Colonic mucosa (tissue), 4 donors: Measurements from ENCODE around the gene OFD1. TPM values are rescaled to one million over a fixed set of nuclear protein-coding genes. Genes with fewer than 3 reads are reported as not detected.

Experiments
- DNase-seq: peaks from one replicate; pipeline ENCODE4 v3.0.0-alpha.2; 2020
- H3K27ac ChIP-seq: fragments of 200-600 bp; one replicate; pipeline ENCODE4 v1.8.0; 2021
- H3K27me3 ChIP-seq: fragments of 200-600 bp; one replicate; pipeline ENCODE4 v1.8.0; 2021
- H3K36me3 ChIP-seq: fragments of 200-600 bp; one replicate; pipeline ENCODE4 v1.8.0; 2021
- H3K4me1 ChIP-seq: fragments of 200-600 bp; one replicate; pipeline ENCODE4 v1.8.0; 2021; ENCODE audit warnings: mild to moderate bottlenecking
- H3K4me3 ChIP-seq: fragments of 200-600 bp; one replicate; pipeline ENCODE4 v1.8.0; 2021
- H3K9ac ChIP-seq, 2 donors: one replicate each; pipeline ENCODE4 v1.7.0; 2013; ENCODE audit warnings: control low read depth in 2 of 2, low read depth in 2 of 2, low read length in 2 of 2
- H3K9me3 ChIP-seq: fragments of 200-600 bp; one replicate; pipeline ENCODE4 v1.8.0; 2021
- CTCF ChIP-seq: fragments of 200-600 bp; IDR thresholded peaks from one replicate; pipeline ENCODE4 v1.8.0; 2022; ENCODE audit warnings: antibody characterized with exemption, mild to moderate bottlenecking
- intact Hi-C: fragments of 100-400 bp; cut with DNase I; formaldehyde crosslinking; loops from one replicate; pipeline ENCODE4 v1.14.1; 2022
- total RNA-seq, 2 donors: library from RNA; stranded (reverse); fragmentation: NEBNext Ultra II Directional in 1 of 2; extraction: Animal tissue kit (Norgen Biotek cat#: 25700) in 1 of 2; gene quantifications; one replicate each; pipeline ENCODE4 v1.2.1, GENCODE V29; 2021
- donor health status: healthy.
- donor health status: DM: no; HTN: no; CAD: no.
- donor health status: DM: no; HTN: no; CAD: no.

OFD1 gene
- total RNA-seq, 2 donors from 2014 or later: 29.9 to 35.5 TPM

- no peaks in the 10 kb centered on the region for H3K9me3 ChIP-seq
- DNase-seq: no peak
- H3K36me3 ChIP-seq: no peaks in the 10 kb centered on the region
- no peaks in the 10 kb centered on the region for H3K4me1 ChIP-seq
- H3K4me3 ChIP-seq: no peak overlapping the region
- intact Hi-C loops: no loop called here
- H3K27me3 ChIP-seq: peaks cover 1% of the 10 kb centered on the region
- no peak overlapping the region for H3K9ac ChIP-seq
- TF ChIP-seq CTCF: no peak
- H3K27ac ChIP-seq: no peak overlapping the region
These were observed 40.2 kb upstream of the OFD1 start for GRCh38 chrX:13694359-13694758.

- no peak overlapping the region for H3K9ac ChIP-seq
- intact Hi-C loops: no loop called here
- no peaks in the 10 kb centered on the region for H3K36me3 ChIP-seq
- H3K9me3 ChIP-seq: no peaks in the 10 kb centered on the region
- TF ChIP-seq CTCF: no peak
- no peaks in the 10 kb centered on the region for H3K27me3 ChIP-seq
- no peak overlapping the region for H3K27ac ChIP-seq
- H3K4me3 ChIP-seq: no peak overlapping the region
- DNase-seq: no peak
- peaks cover 4% of the 10 kb centered on the region for H3K4me1 ChIP-seq
These were observed 39.6 kb upstream of the OFD1 start for GRCh38 chrX:13694983-13695382.

GRCh38 chrX:13695601-13696115 is 38.9 kb upstream of the OFD1 start:
- no peak overlapping the region for H3K4me3 ChIP-seq
- peaks cover 4% of the 10 kb centered on the region for H3K4me1 ChIP-seq
- no peak for DNase-seq

GRCh38 chrX:13697455-13697854 is 37.1 kb upstream of the OFD1 start:
- H3K27ac ChIP-seq: no peak overlapping the region
- H3K4me1 ChIP-seq: peaks cover 4% of the 10 kb centered on the region
- H3K9me3 ChIP-seq: no peaks in the 10 kb centered on the region
- intact Hi-C loops: no loop called here
- no peak overlapping the region for H3K4me3 ChIP-seq
- H3K27me3 ChIP-seq: no peaks in the 10 kb centered on the region
- H3K9ac ChIP-seq: no peak overlapping the region
- DNase-seq: no peak
- no peak for TF ChIP-seq CTCF
- H3K36me3 ChIP-seq: no peaks in the 10 kb centered on the region

More at GRCh38 chrX:13695601-13696115, 38.9 kb upstream of the OFD1 start:
- TF ChIP-seq CTCF: no peak
- H3K9me3 ChIP-seq: no peaks in the 10 kb centered on the region
- no peak overlapping the region for H3K9ac ChIP-seq
- no peaks in the 10 kb centered on the region for H3K36me3 ChIP-seq
- intact Hi-C loops: no loop called here
- H3K27ac ChIP-seq: peak overlapping the region; percentile 19
- no peaks in the 10 kb centered on the region for H3K27me3 ChIP-seq

GRCh38 chrX:13697976-13698375 is 36.6 kb upstream of the OFD1 start:
- H3K9ac ChIP-seq: no peak overlapping the region
- no peak for TF ChIP-seq CTCF
- DNase-seq: no peak
- H3K4me1 ChIP-seq: peaks cover 4% of the 10 kb centered on the region
- intact Hi-C loops: no loop called here
- H3K27me3 ChIP-seq: no peaks in the 10 kb centered on the region
- H3K4me3 ChIP-seq: no peak overlapping the region
- H3K36me3 ChIP-seq: no peaks in the 10 kb centered on the region
- no peak overlapping the region for H3K27ac ChIP-seq
- H3K9me3 ChIP-seq: no peaks in the 10 kb centered on the region
